CD4-positive, alpha-beta memory T cell (primary cell): ENCODE results near the gene DOC2A. TPM values are rescaled to one million over a fixed set of nuclear protein-coding genes. Genes with fewer than 3 reads are reported as not detected.

Experiments used
- polyA plus RNA-seq, 2 donors: library from polyadenylated mRNA; unstranded; fragments of 300-500 nt; fragmentation: Illumina TruSeq; gene quantifications; one replicate each; pipeline ENCODE4 v1.2.3, GENCODE V29; 2021
- total RNA-seq, 2 experiments: library from RNA; stranded (reverse); gene quantifications; one replicate each; pipeline ENCODE4 v1.2.3, GENCODE V29; 2021

The DOC2A gene
- total and polyA plus RNA-seq, 4 experiments from 2014 or later, result 0.80 TPM; not detected in 3

Other genes starting within 250 kb of the DOC2A start
- not detected for gene ZG16, start 232.8 kb downstream of the DOC2A start, total RNA-seq
- not detected for gene ZG16, start 232.8 kb downstream of the DOC2A start, polyA plus RNA-seq
- gene KIF22, start 220.3 kb downstream of the DOC2A start, total RNA-seq, result 10 to 100 TPM; 89.4 to 98.6 TPM
- 10 to 100 TPM; 35.7 to 54.2 TPM for gene KIF22, start 220.3 kb downstream of the DOC2A start, polyA plus RNA-seq
- gene MAZ, start 204.5 kb downstream of the DOC2A start, total RNA-seq, result 100 to 1,000 TPM; 258 to 264 TPM
- gene MAZ, start 204.5 kb downstream of the DOC2A start, polyA plus RNA-seq, result 10 to 100 TPM; 40.3 to 69.1 TPM
- gene PRRT2, start 198.8 kb downstream of the DOC2A start, total RNA-seq, result 1 to 10 TPM; 6.3 to 6.9 TPM
- gene PRRT2, start 198.8 kb downstream of the DOC2A start, polyA plus RNA-seq, result under 1 TPM; 0.20 to 0.37 TPM
- 10 to 100 TPM; 43.7 to 44.9 TPM for gene PAGR1, start 194.9 kb downstream of the DOC2A start, total RNA-seq
- gene PAGR1, start 194.9 kb downstream of the DOC2A start, polyA plus RNA-seq, result 10 to 100 TPM; 46.0 to 51.1 TPM
- gene MVP, start 190.6 kb downstream of the DOC2A start, total RNA-seq, result 100 to 1,000 TPM; 145 to 146 TPM
- 100 to 1,000 TPM; 172 to 187 TPM for gene MVP, start 190.6 kb downstream of the DOC2A start, polyA plus RNA-seq
- 10 to 100 TPM; 76.2 to 79.8 TPM for gene CDIPT, start 147.8 kb downstream of the DOC2A start, total RNA-seq
- 100 to 1,000 TPM in 1 of 2 donors, 10 to 100 TPM in 1; 87.2 to 123 TPM for gene CDIPT, start 147.8 kb downstream of the DOC2A start, polyA plus RNA-seq
- under 1 TPM in 1 of 2 experiments, not detected in 1; 0.70 TPM for gene SEZ6L2, start 111.5 kb downstream of the DOC2A start, total RNA-seq
- not detected for gene SEZ6L2, start 111.5 kb downstream of the DOC2A start, polyA plus RNA-seq
- gene ASPHD1, start 110.5 kb downstream of the DOC2A start, total RNA-seq, result not detected
- not detected for gene ASPHD1, start 110.5 kb downstream of the DOC2A start, polyA plus RNA-seq
- 10 to 100 TPM; 85.7 to 87.3 TPM for gene KCTD13, start 84.8 kb downstream of the DOC2A start, total RNA-seq
- gene KCTD13, start 84.8 kb downstream of the DOC2A start, polyA plus RNA-seq, result 10 to 100 TPM in 1 of 2 donors, 1 to 10 TPM in 1; 6.0 to 16.3 TPM
- 100 to 1,000 TPM in 1 of 2 experiments, 10 to 100 TPM in 1; 80.8 to 103 TPM for gene TMEM219, start 48.9 kb downstream of the DOC2A start, total RNA-seq
- 100 to 1,000 TPM; 209 to 250 TPM for gene TMEM219, start 48.9 kb downstream of the DOC2A start, polyA plus RNA-seq
- gene TAOK2, start 37.2 kb downstream of the DOC2A start, total RNA-seq, result 10 to 100 TPM; 53.8 to 56.0 TPM
- 1 to 10 TPM; 1.7 to 8.2 TPM for gene TAOK2, start 37.2 kb downstream of the DOC2A start, polyA plus RNA-seq
- 10 to 100 TPM; 19.2 to 19.7 TPM for gene HIRIP3, start 15.4 kb downstream of the DOC2A start, total RNA-seq
- gene HIRIP3, start 15.4 kb downstream of the DOC2A start, polyA plus RNA-seq, result 10 to 100 TPM; 21.4 to 26.0 TPM
- 100 to 1,000 TPM; 124 to 126 TPM for gene INO80E, start 14.8 kb downstream of the DOC2A start, total RNA-seq
- 1 to 10 TPM; 6.7 to 7.3 TPM for gene INO80E, start 14.8 kb downstream of the DOC2A start, polyA plus RNA-seq
- gene C16orf92, start 12.2 kb upstream of the DOC2A start, total RNA-seq, result not detected
- gene C16orf92, start 12.2 kb upstream of the DOC2A start, polyA plus RNA-seq, result not detected
- gene TLCD3B, start 20.2 kb upstream of the DOC2A start, total RNA-seq, result not detected
- gene TLCD3B, start 20.2 kb upstream of the DOC2A start, polyA plus RNA-seq, result not detected
- gene ALDOA, start 54.7 kb upstream of the DOC2A start, total RNA-seq, result 100 to 1,000 TPM; 558 to 563 TPM
- gene ALDOA, start 54.7 kb upstream of the DOC2A start, polyA plus RNA-seq, result 1,000 to 10,000 TPM; 1,058 to 1,115 TPM
- 10 to 100 TPM; 75.8 to 86.3 TPM for gene PPP4C, start 65.0 kb upstream of the DOC2A start, total RNA-seq
- gene PPP4C, start 65.0 kb upstream of the DOC2A start, polyA plus RNA-seq, result 100 to 1,000 TPM; 167 to 276 TPM
- gene TBX6, start 80.9 kb upstream of the DOC2A start, total RNA-seq, result 1 to 10 TPM; 1.3 to 1.4 TPM
- gene TBX6, start 80.9 kb upstream of the DOC2A start, polyA plus RNA-seq, result under 1 TPM in 1 of 2 donors, not detected in 1; 0.36 TPM
- gene YPEL3, start 85.2 kb upstream of the DOC2A start, total RNA-seq, result 100 to 1,000 TPM; 263 to 266 TPM
- 100 to 1,000 TPM; 172 to 331 TPM for gene YPEL3, start 85.2 kb upstream of the DOC2A start, polyA plus RNA-seq
- gene GDPD3, start 102.5 kb upstream of the DOC2A start, total RNA-seq, result 10 to 100 TPM; 31.5 to 37.2 TPM
- under 1 TPM in 1 of 2 donors, not detected in 1; 0.25 TPM for gene GDPD3, start 102.5 kb upstream of the DOC2A start, polyA plus RNA-seq
- gene MAPK3, start 112.2 kb upstream of the DOC2A start, total RNA-seq, result 10 to 100 TPM; 87.4 to 90.4 TPM
- 10 to 100 TPM in 1 of 2 donors, 1 to 10 TPM in 1; 9.9 to 10.6 TPM for gene MAPK3, start 112.2 kb upstream of the DOC2A start, polyA plus RNA-seq
- 100 to 1,000 TPM; 745 to 769 TPM for gene CORO1A, start 172.6 kb upstream of the DOC2A start, total RNA-seq
- 1,000 to 10,000 TPM; 1,217 to 1,230 TPM for gene CORO1A, start 172.6 kb upstream of the DOC2A start, polyA plus RNA-seq
- 10 to 100 TPM; 62.1 to 79.0 TPM for gene BOLA2B, start 182.6 kb upstream of the DOC2A start, total RNA-seq
- 100 to 1,000 TPM; 144 to 169 TPM for gene BOLA2B, start 182.6 kb upstream of the DOC2A start, polyA plus RNA-seq
- 10 to 100 TPM; 57.5 to 65.6 TPM for gene SLX1A, start 182.8 kb upstream of the DOC2A start, total RNA-seq
- 10 to 100 TPM; 44.5 to 60.7 TPM for gene SLX1A, start 182.8 kb upstream of the DOC2A start, polyA plus RNA-seq
- gene SULT1A3, start 188.2 kb upstream of the DOC2A start, total RNA-seq, result 10 to 100 TPM; 42.5 to 46.2 TPM
- 1 to 10 TPM; 1.2 to 3.9 TPM for gene SULT1A3, start 188.2 kb upstream of the DOC2A start, polyA plus RNA-seq
- gene NPIPB13, start 237.5 kb upstream of the DOC2A start, total RNA-seq, result 10 to 100 TPM; 20.0 to 27.8 TPM
- 1 to 10 TPM in 1 of 2 donors, under 1 TPM in 1; 0.19 to 2.9 TPM for gene NPIPB13, start 237.5 kb upstream of the DOC2A start, polyA plus RNA-seq